Hematopoietic multipotent progenitor cell treated with erythropoietin and hydrocortisone succinate and interleukin-3 and kit ligand, for 8 days (in vitro differentiated cells): ENCODE results near the gene IL15RA.
"Not testable (repeated sequence)": the region's sequence is repeated elsewhere in the genome, so short reads cannot be mapped to it uniquely, and the experiment has no call there.

ENCODE experiments used
- DNase-seq: peaks from one replicate; pipeline ENCODE4 v3.0.0-alpha.2; 2015

Gene IL15RA

DNA sequence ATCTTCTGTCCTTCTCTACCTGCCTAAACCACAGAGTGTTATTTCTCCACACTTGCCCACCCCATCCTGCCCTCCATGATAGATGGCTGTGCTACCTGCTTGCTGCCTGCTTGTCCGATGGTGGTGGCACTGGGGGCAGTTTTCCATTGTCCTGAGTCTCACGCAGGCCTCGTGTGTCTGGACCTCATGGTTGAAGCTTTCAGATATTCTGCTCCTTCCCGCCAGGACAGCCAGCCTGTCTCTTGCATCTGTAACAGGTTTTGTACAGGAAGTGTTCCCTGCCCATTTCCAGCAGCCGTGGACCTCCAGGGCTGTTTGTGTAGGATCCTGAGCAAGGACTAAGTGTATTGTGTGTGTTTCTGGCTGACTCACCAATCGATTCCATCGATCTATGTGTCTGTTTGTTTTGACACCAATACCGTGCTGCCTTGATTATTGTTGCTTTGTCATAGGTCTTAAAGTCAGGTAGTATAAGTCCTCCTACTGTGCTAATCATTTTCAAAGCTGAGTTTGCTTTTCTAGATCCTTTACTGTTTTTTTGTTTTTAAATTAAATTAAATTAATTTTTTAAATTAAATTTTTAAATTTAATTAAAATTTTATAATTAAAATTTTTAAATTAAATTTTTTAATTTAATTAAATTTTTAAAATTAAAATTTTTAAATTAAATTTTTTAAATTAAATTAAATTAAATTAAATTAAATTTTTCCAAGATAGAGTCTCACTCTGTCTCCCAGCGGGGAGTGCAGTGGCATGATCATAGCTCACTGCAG lies 8.5 kb downstream of the IL15RA start:
- DNase-seq = no peak

DNA sequence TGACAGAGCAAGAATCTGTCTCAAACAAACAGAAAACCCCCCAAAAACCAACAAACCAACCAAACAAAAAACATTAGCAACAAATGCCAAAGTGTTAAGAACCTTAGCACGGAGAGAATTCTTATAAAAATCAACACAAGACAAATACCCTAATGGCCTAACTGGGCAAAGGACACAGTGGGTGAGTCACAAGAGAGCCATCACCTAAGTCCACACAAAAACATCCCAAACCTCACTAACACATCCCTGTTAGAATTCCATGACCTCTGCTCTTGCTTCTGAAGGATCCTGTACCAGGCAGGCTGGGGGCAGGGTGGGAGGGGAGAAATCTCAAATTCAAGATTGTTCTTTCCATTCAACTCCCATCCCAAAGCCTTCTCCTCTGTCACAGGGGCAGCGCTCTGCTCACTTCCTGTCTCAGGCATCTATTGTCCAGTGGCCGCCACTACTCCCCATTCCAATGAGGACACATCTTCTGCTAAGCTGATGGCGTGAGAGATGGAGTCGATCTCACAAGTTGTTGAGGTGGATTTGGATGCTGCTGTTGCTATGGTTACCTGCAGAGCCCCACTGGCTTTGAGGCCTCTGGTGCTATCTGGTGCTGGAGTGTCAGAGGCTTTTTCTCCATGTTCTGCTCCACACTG lies 9.2 kb downstream of the IL15RA start:
- DNase-seq = no peak

DNA sequence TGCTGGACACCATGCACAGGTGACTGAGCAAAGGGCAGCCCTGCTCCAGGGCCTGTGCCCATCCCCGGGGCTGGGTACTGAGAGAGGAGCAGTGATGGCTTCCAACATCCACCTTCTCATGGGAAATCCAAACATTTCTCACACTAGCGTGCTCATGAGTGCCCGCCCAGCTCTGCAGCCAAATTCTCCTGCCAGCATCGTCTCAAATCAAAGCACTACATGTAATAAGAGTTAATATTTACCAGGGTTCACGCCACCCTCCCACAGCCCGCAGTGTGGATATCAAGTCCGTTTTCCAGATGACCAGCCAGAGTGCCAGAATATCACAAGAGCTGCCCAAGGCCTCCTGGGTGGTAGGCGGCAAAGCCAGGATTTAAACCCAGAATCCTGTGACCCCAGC lies 12.1 kb downstream of the IL15RA start:
- DNase-seq = no peak

DNA sequence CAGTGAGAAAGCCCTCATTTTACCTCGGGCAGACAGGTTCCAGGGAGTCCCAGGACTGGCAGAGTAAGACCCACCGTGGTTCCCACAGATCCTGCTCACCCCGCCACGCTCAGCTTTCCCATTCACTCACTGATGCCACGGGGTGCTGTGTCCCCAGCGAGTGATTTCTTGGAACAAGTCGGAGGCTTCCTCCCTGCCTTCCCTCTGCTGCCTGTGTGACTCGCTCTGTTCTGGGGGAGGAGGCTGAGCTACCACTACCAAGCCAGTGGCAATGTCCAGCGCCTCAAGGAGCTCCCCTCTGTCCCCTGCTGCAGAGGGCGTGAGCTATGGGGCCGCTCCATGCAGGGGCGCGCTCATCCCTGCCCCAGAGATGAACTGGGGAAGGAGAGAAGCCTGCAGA lies 12.6 kb downstream of the IL15RA start:
- DNase-seq = no peak

DNA sequence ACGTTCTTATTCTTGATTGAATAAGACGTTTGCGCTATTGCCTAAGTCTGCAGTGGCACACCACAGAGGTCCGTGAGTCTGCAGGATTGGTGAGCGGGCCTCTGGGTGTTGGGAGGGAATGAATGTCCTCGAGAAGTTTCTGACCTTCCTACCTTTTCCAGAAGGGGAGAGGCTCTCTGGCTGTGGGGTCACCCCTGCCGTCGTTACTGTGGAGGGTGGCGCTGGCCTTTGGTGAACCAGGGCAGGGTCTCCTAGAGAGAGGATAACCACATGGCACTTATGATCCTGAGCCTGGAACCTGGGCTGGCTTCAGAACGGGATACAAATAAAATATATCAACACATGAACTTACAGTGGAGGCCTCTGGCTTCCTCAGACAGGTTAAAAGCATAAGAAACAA lies 13.8 kb downstream of the IL15RA start:
- DNase-seq = no peak

DNA sequence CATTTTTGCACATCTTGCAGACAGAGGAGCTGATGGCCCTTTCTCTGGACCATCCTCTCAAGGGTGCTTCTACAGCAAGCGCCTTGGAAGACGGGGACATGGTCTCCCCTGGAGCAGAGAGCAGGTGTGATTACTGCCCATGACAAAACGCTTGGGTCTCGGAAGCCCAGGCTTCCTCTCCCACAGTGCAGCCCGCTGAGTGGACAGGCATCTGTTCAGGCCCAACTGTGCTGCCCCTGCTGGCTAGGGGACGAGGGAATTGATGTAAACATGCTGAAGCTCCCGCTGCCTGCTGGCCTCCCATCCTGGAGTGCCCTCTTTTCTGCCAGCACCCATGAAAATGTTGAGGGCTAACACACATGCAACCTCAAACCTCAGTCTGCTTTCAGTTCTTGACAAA lies 14.3 kb downstream of the IL15RA start:
- no peak for DNase-seq

DNA sequence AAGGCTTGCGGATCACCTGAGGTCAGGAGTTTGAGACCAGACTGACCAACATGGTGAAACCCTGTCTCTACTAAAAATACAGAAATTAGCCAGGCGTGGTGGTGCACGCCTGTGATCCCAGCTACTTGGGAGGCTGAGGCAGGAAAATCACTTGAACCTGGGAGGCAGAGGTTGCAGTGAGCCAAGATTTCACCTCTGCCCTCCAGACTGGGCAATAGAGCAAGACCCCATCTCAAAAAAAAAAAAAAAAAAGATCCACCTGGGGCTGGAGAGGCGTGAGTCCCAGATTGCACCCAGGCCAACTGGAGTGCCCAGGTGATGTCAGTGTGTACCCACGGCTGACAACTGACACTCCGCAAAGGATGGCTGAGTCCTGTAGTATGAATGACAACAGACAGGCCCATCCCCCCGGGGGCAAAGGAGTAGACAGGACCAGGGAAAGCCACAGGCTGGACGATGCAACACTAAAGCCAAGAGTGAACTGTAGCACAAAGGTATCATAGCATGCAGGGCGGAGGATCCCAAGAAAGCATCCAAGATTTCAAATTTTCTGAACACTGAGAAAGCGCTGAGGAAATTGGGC lies 14.9 kb downstream of the IL15RA start:
- DNase-seq = not testable (repeated sequence)

DNA sequence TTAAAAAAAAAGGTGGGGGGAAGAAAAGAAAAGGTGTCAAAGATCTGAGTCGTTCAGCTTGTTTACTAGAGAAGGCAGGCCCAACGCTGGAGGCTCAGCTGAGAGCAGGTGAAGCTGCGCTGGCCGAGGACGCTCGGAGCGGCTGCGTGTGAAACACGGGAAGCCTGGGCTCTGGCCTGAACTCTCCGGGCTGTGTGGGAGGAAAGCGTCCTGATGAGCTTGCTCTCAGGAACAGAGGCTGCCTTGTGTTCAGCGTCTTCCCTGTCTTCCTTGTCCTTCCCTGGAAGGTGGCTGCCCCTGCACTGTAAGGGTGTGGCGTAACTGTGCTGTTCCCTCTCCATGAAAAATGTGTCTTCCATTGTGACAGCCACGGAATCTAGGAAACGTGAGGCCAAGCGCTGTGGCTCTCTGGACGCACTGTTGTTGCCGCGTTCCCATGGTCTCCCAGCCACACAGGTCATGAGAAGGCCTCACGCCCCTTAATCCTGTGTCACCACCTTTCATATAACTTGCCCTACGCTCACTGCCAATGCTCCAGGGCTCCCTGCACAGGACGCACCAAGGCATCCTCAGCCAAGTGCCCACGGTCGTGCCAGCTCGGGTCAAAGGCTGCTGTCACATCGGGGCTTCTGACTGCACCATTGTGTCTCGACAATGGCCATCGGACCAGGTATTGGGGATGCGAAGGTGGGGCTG lies 15.8 kb downstream of the IL15RA start:
- DNase-seq = no peak

DNA sequence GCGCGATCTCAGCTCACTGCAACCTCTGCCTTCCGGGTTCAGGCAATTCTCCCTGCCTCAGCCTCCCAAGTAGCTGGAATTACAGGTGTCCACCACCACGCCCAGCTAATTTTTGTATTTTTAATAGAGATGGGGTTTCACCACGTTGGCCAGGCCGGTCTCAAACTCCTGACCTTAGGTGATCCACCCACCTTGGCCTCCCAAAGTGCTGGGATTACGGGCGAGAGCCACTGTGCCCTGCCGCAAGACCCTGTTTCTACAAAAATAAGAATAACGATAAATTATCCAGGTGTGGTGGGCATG lies 16.4 kb downstream of the IL15RA start:
- DNase-seq = not testable (repeated sequence)

DNA sequence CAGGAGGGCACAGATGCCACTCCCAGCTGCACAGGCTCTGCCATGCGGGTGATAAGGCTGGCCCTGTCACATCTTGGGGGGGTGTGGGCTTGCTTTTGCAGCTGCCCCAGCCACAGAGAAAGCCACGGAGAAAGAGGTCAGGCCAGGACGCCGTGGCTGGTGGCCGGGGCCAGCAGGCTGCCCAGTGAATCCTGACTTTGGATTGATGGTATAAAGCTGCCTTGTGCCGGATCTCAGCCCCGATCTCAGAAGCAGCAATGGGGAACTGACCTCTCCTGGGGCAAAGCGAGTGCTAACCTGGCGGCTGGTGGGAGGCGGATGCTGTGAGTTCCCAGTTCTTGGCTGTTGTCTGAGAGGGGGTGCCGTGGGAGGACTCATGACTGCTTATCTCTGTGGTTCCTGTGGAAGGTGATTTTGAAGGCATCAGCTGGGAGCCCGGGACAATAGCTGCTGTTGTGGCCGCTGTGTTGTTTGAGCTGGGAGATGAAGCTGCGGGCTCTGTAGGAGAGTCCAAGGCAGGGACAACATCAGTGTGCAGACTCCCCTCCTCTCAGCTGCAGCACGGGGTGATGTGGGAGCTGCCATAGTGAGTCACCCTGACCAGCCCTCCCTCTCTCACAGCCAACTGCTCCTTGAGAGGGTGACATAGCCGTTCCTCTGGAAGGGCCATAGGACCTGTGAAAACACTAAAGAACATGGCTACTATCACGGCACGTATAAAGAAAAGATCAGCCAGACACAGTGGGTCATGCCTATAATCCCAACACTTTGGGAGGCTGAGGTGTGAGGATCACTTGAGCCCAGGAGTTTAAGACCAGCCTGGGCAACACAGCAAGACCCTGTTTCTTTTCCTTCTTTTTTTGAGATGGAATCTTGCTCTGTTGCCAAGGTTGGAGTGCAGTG lies 17.0 kb downstream of the IL15RA start:
- peak; percentile 95 for DNase-seq

DNA sequence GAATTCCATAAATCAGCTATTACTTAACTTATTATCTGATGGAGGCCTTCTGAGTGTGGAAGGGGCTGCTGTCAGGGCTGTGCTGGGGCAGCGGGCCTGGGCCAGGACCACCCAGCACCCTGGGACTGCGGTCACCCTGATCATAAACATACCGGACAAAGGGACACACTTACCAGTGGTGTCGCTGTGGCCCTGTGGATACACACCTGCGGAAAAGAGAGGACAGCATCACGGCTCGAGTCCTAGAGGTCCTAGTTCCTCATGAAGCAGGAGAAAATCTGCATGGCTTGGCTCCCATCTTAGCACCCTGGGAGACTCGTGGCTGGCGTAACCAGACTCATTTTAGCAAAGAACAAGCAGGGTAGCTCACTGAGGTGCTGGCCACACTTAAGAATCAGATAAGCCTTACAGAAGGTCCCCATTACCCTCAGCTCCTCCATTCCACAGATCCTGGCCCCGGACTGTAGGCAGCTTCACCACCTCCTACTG lies 17.7 kb downstream of the IL15RA start:
- no peak for DNase-seq

DNA sequence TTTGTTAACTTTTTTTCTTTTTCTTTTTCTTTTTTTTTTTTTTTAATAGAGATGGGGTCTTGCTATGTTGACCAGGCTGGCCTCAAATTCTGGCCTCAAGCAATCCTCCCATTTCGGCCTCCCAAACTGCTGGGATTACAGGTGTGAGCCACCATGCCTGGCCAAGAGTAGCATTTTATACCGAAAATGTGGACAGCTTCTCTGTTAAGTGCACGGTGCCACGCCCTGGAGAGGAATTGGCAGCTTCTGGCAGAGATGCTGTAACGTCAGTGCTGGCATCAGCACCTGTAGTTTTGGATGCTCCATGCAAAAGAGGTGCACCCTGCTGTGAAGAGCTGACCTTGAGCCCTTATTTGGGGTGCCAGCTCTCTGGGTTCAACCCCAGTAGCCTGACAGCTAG lies 18.2 kb downstream of the IL15RA start:
- DNase-seq = no peak

DNA sequence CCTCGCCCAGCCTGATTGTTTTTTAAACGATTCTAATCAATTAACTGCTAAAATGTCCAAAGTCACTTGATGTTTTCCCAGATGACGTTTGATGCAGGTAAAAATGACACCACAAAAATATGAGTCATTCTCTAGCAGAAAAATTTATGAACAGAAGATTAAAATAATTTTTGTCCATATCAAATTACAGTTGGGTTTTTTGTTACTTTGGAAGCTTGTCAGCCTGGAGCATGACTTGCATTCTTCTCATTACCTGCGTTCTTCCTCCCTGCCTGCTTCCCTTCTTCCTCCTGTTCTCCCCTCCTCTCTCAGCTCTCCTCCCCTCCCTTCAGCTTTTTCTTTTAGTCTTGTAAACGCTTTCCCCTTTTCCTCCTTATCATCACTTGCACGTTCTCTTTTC lies 18.7 kb downstream of the IL15RA start:
- no peak for DNase-seq

DNA sequence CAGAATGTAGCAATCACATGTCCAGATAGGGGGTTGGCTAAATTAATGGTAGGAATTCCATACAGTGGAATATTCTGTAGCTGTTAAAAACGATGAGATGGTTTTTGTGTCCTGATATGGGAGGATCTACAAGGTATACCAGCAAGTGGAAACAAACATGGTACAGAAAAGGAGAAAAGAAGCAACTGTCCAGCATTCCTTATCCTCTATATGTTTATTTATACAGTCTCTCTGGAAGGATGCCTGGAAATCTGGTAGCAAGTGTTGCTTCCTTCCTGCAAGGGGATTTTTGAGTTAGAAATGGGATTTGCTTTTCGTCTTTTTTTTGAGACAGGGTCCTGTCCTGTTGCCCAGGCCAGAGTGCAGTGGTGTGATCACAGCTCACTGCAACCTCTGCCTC lies 19.3 kb downstream of the IL15RA start:
- no peak for DNase-seq

DNA sequence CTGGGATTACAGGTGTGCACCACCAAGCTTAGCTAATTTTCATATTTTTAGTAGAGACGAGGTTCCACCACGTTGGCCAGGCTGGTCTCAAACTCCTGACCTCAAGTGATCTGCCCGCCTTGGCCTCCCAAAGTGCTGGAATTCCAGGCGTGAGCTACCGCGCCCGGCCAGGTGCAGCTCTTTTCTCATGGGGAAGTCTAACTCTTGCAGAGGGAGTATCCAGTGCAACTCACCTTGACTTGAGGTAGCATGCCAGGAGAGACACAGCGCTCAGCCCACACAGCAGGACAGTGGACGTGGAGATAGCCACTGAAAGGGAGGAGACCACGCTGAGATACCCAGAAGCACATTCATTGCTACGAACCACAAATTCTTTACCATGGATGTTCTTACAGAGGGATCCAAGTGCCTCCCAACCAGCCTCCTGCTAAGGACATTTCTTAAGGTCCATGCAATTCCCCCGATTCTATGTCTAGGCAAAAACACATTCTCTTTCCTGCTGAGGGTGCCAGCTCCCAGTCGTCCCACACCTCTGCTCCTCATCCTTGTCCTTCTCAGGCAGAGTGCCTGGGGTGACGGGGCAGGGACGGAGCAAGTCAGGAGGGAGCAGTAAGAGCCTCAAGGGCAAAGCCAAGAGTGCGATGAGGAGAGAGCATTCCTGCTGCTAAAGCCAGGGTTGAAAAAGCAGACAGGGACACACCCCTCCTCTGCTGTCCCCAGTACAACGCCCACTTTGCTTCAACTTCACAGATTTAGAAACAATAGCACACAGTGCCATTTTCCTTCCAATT lies 21.0 kb downstream of the IL15RA start:
- DNase-seq = no peak

DNA sequence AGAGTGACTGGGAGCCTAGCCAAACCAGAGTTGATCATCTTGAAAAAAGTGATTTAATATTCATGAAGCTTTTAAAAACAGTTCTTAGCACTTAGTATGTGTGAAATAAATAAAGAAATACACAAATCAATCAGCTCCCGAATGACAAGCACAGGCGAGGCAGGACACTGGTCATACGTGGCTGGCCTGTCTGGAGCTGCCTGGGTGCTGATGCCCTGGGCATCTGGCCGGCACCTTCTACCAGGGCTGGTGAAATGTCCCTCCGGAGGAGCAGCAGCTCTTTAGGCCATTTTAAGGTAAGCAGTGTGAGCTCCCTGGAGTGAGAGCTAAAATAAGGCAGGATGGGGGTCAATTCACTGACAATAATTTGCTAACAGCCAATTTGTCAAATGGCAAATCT lies 23.7 kb downstream of the IL15RA start:
- DNase-seq = no peak

DNA sequence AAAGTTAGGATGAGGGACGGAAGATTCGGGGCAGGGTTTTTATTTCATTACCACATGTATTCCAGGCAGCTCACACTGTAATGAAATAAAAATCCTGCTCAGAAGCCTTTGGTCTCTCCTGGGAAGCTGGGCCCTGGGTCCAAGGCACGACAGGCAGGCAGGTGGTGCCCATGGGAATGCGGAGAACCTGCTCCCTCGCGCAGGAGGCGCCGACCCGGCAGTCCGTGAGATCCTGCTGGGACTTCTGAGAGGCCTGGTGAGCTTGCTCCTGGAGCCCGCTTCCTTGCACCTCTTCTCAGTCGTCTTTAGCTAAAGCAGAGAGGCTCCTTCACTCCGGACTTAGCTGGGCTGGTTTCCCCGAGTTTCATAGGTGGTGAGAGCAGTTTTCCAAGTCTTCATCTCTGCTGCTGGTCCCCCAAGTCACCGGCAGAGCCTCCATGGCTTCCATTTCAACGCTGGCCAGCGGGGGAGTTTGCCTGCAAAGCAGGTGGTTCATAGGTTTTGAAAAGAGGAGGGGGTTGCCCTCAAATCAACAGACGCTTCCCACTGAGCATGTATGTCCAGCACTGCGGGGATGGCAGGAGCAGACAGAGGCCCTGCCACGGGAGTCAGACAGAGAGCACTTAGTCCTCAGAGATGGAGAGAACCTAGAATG lies 24.5 kb downstream of the IL15RA start:
- no peak for DNase-seq

DNA sequence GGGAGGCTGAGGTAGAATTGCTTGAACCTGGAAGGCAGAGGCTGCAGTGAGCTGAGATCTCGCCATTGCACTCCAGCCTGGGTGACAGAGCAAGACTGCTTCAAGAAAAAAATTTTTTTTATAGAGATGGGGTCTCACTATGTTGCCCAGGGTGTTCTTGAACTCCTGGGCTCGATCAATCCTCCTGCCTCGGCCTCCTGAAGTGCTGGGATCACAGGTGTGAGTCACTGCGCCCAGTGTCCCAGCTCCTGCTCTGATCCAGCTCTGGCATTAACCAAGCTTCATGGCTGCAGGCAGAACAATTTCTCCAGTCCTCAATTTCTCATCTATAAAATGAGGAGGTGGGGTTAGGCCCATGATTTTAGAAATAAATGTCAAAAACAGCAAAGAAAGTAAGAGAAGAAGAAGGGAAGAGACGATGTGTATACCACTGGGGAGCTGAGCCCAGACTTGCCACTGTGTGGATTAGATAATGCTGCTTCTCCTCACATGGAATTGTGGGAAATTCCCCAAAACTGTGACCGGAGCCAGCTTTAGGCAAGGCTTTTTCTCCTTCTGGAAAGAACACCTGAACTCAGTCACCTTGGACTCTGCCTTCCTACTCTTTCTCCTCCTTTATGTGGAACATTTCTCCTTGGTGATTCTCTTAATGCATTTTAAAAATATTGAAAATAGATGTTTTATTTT lies 25.5 kb downstream of the IL15RA start:
- DNase-seq = no peak

DNA sequence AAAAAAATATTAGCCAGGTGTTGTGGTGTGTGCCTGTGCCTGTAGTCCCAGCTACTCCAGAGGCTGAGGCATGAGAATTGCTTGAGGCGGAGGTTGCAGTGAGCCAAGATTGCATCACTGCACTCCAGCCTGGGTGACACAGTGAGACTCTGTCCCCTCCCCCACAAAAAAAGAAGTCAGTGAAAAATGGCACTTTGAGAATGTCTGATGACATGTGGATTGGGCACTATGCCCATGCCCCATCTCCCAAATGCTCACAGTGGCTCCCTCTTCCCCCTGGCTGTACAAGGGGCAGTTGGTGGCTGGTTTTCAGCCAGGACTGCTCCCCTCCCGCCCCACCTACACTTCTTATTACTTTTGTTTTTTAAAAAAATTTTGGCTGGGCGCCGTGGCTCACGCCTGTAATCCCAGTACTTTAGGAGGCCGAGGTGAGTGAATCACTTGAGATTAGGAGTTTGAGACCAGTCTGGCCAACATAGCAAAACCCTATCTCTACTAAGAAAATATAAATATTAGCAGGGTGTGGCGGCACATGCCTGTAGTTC lies 26.1 kb downstream of the IL15RA start:
- peak; percentile 38 for DNase-seq

DNA sequence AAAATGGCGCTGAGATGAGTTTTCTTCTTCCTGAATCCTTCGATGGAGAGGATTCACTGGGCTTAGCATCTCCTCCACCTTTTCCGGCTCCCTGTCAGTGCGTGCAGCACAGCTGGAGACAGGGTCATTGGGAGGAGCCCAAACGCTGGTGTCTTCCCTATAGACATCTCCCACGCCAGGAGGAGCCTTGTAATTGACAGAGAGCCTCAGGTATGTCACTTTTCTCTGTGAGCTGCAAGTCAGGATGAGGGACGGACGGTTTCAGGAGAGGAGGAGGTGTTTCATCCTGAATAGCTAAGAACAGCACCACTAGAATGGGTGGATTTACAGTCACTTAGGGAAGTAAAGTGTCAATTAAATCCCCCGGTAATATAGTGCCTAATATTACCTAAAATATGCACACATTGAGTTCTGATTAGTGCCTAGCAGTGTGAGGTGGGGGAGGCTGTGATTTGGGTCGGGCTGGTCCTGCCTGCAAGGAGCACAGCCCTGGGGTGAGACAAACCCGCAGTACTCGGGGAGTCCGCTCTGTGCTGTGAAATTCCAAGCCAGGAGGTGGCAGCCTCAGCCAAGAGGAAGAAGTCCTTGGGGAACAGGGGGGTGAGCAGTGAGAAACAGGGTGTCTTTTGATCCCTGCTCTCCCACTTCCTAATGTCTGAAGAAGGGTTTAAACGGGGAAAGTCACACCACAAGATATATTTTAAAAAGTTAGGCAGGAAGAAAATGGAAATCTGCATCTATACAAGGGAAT lies 28.2 kb downstream of the IL15RA start:
- DNase-seq = peak; percentile 76
